Right renal pelvis (tissue), 4 donors: ENCODE measurements around the gene NEUROG3. TPM values are rescaled to one million over a fixed set of nuclear protein-coding genes. Genes with fewer than 3 reads are reported as not detected.
"Not testable (repeated sequence)": the region's sequence is repeated elsewhere in the genome, so short reads cannot be mapped to it uniquely, and the experiment has no call there.

Experiments
- DNase-seq, 4 donors: peaks; one replicate each; pipeline ENCODE4 v3.0.0-alpha.2; 2013; ENCODE audit warnings: low read depth in 4 of 4, low spot score in 3 of 4, missing footprints in 1 of 4
- polyA plus RNA-seq, 4 donors: library from polyadenylated mRNA; unstranded; fragments of 120-200 nt; gene quantifications; one replicate each; pipeline ENCODE4 v1.2.1, GENCODE V29; 2013; ENCODE audit not compliant: insufficient read length in 4 of 4

The NEUROG3 gene
- polyA plus RNA-seq, 4 donors = not detected

DNA sequence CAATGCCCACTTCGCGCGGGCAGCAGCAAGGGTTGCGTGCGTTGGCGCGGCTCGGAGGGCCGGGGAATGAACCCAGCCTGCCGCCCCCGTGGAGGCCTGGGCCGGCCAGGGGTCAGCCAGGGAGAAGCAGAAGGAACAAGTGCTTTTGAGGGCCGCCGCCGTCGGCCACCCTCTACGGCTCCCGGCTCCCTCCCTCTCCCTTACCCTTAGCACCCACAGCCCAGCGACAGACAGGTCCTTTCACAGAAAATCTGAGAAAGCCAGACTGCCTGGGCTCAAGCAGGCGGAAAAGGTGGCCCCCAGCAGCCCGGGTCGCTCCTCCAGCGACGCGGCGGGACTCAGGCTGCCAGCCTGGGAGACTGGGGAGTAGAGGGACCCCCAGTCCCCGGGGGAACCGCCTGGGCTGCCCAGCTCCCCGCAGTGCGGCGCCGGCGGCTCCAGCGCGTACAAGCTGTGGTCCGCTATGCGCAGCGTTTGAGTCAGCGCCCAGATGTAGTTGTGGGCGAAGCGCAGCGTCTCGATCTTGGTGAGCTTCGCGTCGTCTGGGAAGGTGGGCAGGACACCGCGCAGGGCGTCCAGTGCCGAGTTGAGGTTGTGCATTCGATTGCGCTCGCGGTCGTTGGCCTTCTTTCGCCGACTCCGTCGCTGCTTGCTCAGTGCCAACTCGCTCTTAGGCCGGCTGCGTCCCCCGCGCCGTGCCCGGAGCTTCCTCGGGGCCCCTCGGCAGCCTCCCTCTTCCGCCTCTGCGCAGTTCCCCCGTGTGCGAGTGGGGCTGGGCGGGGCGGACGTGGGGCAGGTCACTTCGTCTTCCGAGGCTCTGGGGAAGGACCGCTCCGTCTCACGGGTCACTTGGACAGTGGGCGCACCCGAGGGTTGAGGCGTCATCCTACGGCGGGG lies 815 bp downstream of the NEUROG3 start:
- DNase-seq = no peak

DNA sequence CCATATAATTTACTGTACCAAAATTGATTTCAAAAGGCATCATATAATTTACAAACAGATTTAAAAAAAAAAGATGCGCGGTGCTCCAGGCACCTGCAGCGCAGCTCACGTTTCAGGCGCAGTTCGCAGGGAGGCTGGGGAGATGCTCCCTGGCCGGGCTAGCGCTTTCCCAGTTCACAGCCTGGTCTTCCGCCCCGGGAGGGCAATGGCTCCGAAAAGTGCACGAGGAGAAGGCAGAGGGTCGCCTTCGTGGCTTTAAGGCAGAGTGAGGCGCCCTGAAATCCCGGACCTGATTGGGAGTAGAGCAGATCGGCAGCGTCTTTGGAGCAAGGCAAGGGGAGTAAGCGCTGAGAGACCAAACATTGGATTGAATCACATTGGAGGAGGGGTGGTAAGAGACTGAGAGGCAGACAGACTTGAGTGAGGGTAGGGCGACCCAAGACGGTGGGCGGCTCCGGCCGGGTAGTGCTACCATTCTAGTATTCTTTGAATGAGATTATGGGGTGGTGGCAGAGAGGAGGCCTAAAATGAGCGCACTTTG lies 1.5 kb downstream of the NEUROG3 start:
- no peak for DNase-seq

DNA sequence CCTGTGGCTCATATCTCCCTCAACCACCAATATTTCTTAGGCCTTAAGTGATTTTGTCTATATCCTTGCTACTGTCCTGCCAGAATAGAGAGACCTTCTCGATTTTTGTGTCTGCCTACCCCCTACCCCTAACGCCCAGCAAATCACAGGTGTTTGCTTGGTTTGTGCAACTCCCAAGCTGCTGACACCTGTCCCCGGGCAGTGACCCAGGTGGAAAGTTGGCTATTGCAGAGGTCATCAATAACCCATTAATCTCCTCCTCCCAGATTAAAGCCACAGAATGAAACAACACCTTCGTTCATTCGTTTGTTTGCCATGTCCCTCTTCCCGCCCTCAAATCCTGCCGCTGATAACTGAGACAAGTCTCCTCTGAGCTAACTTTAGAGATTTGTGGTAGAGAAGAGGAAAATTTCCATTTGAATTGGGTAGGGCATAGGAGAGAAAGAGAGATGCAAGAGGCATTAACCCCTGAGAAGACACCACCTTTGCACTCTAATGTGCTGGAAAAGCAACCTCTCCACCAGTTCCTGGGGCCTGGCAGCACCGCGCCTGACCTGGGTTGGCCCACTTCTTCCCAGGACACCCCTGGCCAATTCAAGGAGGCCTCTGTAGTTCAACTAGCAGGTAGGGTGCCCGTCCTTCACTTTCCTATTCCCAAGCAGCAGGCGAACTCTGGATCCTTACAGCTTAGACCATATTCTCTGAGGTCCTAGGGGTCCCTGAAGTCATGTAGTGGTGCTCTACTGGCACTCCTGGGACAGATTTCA lies 3.0 kb downstream of the NEUROG3 start:
- no peak for DNase-seq

DNA sequence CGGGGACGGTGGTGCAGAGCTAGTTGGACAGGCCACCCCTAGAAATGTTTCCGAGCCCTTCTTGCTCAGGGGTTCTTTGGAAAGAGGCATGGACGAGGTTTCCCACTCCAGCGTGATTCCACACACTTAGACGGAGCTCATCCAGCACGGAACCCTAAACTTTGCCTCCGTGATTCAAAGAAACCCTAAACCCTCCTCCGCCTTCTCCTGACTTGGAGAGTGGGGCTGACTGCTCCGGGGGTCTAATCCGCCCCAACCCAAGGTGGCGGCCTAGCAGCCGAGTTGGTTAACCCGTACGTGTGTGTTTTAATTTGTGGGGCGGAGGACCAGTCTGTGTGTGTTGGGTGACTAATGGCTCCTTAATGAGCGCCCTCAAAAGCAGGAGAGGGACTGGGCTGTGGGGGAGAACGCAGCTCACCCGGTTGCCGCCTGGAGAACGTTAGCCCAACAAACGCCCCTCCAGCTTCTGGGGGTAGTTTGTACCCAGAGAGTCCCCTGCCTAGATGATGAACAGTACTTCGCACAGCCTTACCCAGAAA lies 3.8 kb downstream of the NEUROG3 start:
- no peak for DNase-seq

DNA sequence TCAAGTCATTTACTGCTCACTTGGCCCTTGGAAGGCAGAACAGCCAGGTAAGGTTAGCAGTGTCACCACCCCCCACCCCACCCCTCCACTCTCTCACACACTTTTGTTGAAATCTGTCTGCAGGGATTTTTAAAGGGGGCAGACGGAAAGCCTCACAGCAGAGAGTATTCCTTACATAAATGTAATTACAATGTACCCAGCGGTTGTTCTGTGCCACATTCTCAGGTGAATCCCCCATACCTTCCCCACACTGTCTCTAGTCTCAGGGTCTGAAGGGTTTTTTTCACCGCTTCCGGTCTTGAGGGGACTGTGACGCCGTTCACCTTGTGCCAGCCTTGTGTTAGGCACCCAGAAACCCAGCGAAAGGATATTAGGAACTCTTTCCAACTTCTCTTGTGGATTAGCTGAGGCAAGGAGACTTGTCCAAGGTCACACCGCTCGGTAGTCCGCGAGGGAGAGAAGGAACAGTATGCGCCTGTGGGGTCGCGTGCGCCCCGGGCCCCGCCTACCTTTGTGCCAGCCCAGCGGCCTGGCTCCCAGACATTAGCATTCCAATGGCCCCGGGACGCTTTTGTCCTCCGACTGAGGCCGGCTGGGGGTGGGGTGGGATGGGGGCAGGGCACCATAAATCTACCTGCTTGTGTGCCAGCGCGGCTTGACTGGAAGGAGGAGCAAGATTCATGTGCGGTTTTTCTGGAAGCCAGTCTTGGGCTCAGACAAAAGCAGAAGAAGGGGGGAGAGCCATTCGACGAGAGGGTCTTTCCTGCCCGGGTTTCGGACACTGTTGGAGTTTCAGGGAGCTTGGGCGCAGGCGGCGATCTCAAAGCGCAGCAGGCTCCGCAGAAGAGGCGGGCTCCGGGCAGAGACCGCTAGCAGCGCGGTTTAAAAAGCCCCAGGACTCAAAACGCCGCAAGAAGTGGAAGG lies 4.5 kb downstream of the NEUROG3 start:
- no peak for DNase-seq

DNA sequence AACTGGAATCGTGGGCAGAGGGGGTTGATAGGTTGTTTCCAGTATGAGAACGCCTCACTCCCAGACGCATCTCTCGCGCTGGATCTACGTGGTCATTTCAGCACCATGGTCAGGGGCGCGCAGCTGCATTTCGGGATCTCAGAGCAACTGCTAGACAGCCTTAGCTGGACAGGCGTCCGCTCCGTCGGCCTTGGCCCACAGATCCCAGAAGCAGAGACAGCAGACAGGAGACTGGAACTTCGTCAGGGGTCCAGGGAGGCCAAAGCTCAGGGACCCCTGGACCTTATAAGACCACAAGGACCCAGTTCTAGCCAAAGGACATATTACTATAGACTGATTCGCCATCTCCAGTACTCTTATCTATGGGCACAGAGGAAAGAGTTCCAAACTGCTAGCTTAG lies 5.3 kb downstream of the NEUROG3 start:
- peak; percentile 44 to 62 (median 51) for DNase-seq

DNA sequence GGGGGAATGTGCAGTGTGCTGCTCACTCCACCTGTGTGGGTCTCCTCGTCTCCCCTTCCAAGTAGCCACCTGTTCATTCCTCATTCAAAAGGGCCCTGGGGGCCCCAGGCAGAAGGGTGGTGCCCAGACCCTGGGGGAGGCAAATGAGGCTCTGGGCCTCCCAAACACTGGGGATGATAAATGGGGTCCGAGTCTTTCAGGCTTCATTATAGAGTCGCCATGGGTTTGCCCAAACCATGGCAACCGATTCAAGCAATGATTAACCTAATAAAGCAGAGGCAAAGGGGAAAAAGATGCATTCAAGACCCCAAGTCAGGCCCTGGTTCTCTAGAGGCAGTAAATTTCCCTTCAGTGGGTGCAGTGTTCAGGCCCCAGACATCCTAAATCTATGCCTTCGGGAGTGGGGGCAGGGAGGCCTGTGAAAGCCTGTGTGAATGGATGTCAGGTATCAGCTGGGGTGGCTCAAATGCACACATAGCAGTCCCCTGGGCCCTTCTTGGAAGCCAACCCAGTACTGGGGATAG lies 10.4 kb downstream of the NEUROG3 start:
- DNase-seq = no peak

DNA sequence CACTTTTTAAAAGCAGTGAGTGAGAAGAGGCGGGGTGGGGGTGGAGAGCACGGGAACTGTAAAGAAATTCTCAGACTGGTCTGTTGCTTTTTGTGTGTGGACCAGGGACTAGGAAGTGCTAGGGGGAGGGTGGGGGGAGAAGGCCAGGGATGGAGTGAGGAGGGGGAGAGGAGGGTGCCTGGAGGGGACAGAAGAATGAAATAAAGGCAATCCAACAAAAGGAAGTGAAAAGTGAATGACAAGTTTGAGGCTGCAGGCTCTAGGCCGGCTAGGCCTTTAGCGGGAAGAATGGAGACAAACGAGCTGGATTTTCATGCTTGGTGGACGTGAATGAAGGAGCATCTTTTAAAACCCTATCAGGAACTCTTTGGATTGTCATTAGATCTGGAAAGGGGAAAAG lies 13.7 kb downstream of the NEUROG3 start:
- no peak for DNase-seq

DNA sequence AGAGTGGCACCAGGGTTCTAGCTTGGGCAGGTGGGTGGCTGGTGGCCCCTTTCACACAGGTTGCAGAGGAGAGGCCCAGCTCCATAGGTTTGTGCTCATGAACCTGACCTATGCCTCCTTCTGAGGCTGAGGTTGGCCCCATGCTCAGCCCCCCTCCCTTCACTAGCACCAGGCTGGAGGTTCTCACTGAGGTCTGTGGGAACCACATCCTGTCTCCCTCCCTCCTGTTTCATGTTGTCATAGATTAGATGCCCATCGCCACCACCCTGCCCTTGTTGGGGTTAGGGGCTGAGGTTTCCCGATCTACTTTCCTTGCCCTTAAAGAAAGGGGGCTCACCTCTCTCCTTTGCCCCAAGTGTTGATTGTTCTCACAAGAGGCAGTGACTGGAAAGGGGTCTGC lies 14.7 kb downstream of the NEUROG3 start:
- DNase-seq = no peak

DNA sequence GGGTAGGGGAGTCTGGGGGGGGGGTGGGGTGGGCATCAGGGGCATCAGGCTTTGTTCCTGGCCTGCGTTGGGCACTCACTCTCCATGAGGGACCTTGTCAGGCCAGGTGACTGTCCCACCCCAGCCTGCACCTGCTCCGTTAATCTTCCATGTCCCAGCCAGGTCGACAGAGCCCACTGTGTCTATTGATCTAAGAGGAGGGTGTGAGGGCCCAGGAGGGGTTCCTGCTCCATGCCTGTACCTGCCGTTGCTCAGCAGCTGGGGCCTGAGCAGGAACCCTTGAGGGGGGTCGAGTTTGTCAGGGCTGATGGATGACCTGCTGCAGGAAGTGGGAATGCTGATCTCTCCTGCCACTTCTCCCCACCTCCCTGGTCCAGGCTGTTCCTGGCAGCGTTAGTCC lies 18.6 kb downstream of the NEUROG3 start:
- no peak for DNase-seq

DNA sequence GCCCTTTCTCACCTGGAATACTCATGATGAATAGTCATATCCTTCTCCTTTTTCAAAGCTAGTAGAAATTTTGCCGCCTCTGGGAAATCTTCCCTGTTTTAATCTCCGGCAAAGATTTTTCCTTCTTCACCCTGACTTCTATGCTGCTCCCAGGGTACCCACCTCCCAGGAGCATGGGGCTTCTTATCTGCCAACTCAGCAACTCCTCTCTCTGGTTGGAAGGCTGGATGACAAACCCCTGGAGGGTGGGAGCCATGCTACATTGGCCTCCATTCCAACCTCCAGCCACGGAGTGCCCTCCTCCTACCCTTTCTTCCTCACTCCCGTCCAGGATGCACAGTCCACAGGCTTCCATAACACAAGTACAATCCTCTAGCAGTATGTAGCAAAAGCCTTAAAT lies 19.9 kb downstream of the NEUROG3 start:
- no peak for DNase-seq

DNA sequence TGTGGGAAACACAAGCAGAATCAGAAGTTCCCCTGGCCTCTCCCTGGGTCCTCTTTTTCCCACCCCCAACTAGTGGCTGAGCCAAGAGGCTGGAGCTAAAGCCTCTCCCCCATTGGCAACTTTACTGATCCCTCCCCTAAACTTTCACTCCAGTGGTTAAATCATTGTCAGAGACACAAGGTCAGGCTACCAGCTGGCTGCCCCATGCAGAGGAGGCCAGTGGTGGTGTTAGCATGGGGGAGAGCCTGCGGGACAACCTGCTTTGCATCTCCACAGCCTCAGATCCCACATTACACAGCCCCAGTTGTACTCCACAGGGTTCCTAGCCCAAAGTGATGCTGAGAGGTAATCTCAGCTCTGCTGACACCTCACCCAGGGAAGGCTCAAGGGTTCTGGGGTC lies 21.0 kb downstream of the NEUROG3 start:
- DNase-seq = no peak

DNA sequence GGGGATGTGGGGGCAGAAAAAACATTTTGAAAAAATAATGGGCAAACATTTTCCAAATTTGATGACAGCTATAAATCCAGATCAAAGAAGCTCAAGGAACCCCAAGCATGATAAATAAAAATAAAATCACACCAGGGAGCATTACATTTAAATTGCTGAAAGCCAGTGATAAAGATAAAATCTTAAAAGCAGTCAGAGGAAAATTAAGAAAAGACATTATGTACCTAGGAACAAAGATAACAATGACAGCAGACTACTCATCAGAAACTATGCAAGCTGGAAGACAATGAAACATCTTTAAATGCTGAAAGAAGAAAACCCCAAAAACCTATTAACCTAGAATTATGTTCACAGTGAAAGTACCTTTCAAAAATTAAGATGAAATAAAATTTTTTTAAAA lies 23.3 kb downstream of the NEUROG3 start:
- no peak for DNase-seq

DNA sequence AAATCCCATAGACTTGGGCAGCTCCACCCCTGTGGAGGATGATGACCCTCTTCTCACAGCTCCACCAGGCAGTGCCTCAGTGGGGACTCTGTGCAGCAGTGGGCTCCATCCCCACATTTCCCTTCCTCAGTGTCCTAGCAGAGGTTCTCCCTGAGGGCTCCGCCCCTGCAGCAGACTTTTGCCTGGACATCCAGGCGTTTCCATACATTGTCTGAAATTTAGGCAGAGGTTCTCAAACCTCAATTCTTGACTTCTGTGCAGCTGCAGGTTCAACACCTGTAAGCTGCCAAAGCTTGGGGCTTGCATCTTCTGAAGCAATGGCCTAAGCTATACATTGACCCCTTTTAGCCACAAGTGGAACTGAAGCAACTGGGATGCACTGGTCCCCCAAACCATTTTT lies 31.8 kb downstream of the NEUROG3 start:
- no peak for DNase-seq

DNA sequence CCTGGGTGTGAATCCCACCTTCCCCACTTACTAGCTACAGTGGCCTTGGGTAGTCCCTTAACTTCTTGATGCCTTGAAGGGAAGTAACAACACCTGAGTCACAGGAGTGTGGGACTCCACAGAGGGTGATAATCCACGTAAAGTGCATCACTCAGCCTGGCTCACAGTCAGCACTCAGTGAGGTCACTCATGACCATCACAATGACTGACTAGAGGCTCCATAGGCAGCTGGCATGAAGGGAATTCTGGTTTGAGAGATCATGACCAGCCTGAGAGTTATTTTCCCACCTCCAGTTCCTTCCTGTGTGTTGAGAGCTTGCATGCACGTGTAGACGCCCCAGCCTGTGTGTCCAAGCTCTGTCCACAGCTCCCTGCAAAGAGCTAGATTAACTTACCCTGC lies 34.8 kb downstream of the NEUROG3 start:
- DNase-seq = no peak

DNA sequence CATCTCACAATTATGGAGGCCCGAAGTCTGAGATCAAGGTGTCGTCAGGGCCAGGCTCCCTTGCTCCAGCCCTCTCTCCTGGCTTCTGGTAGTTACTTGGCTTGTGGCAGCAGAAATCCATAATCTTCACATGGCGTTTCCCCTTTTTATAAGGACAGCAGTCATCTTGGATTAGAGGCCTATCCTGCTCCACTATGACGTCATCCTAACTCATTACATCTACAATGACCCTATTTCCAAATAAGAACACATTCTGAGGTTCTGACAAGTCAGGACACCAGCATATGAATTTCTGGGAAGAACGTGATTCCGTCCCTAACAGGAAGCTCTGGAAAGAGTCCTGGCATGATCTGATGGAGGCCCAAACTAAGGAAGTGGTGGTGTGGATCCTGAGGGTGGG lies 35.8 kb downstream of the NEUROG3 start:
- DNase-seq = no peak

DNA sequence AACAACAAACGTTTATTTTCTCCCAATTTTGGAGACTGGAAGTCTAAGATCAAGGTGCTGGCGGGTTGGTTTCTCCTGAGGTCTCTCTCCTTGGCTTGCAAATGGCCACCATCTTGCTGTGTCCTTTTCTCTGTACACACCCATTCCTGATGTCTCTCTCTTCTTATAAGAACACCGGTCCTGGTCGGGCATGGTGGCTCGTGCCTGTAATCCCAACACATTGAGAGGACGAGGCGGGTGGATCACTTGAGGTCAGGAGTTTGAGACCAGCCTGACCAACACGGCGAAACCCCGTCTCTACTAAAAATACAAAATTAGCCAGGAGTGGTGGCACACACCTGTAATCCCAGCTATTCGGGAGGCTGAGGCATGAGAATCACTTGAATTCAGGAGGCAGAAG lies 36.7 kb downstream of the NEUROG3 start:
- not testable (repeated sequence) for DNase-seq

DNA sequence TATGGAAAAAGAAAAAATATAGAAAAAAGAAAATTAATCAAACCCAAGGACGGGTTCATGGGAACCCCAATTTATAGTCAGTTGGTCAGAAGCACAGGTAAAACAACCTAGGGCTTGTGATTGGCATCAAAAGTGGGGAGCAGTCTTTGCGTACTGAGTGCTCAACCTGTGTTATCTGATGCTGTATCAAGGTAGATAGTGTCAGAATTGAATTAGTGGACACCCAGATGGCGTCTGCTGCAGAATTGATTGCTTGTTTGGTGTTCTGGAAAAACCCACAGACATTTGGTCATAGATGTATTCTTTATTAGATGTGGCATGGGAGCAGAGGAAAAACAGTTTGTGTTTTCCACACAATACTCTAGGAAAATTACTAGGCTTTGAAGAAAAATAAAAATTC lies 39.6 kb downstream of the NEUROG3 start:
- DNase-seq = no peak

DNA sequence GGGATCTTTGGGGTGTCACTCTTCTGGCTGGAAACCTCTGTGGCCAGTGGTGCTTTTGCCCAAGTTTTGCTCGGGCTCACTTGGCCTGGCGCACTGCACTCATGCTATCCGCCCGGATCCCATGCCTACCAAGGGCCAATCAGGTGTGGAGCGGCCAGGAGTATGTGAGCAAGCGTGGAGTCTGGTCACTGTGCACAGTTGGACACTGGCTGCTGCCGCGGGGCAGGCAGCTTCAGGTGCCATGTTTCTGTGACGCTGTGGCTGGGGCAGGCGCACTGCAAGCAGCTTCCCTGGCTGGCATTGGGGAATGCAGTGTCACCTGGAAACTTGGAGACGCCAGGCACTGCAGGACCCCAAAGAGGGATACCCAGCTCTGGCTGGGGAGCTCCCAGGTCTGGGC lies 45.3 kb downstream of the NEUROG3 start:
- DNase-seq = no peak
